Mononuclear cell (primary cell): ENCODE results near the gene AMZ2. TPM values are rescaled to one million over a fixed set of nuclear protein-coding genes. Genes with fewer than 3 reads are reported as not detected.
"Not testable (repeated sequence)": the region's sequence is repeated elsewhere in the genome, so short reads cannot be mapped to it uniquely, and the experiment has no call there.

ENCODE experiments used
- H3K27me3 ChIP-seq: 2 replicates; pipeline ENCODE4 v1.6.0; 2011; ENCODE audit warnings: low read length, control low read depth; ENCODE audit not compliant: insufficient read depth
- H3K4me1 ChIP-seq: 2 replicates; pipeline ENCODE4 v1.5.1; 2011; ENCODE audit warnings: mild to moderate bottlenecking, low read length, control low read depth; ENCODE audit not compliant: insufficient read depth
- H3K4me3 ChIP-seq: 2 replicates; pipeline ENCODE4 v1.5.1; 2011; ENCODE audit warnings: mild to moderate bottlenecking, low read length, moderate library complexity
- H3K9me3 ChIP-seq: 2 replicates; pipeline ENCODE4 v1.5.1; 2011; ENCODE audit warnings: low read depth, mild to moderate bottlenecking, control low read depth, low read length
- total RNA-seq: library from RNA; depleted of rRNA; stranded (reverse); fragments of >200 nt; gene quantifications from one replicate; pipeline ENCODE4 v1.2.3, GENCODE V29; 2012

AMZ2 gene
- total RNA-seq, 1 donor: 58.6 TPM

GRCh38 chr17:68256701-68257100, 8.9 kb downstream of the AMZ2 start:
- peaks cover 71% of the 10 kb centered on the region for H3K4me1 ChIP-seq
- not testable (repeated sequence) for H3K4me3 ChIP-seq, H3K9me3 ChIP-seq

GRCh38 chr17:68257934-68258333, 10.1 kb downstream of the AMZ2 start:
- Histone ChIP-seq H3K9me3 (no peaks in the 10 kb centered on the region), H3K4me3 (no peak overlapping the region), H3K4me1 (peaks cover 69% of the 10 kb centered on the region), H3K27me3 (no peaks in the 10 kb centered on the region)

More at GRCh38 chr17:68256701-68257100, 8.9 kb downstream of the AMZ2 start:
- H3K27me3 ChIP-seq: not testable (repeated sequence)

GRCh38 chr17:68258890-68259647, 11.2 kb downstream of the AMZ2 start:
- H3K27me3 ChIP-seq, H3K4me3 ChIP-seq, H3K9me3 ChIP-seq: not testable (repeated sequence)
- H3K4me1 ChIP-seq: peaks cover 64% of the 10 kb centered on the region

DNA sequence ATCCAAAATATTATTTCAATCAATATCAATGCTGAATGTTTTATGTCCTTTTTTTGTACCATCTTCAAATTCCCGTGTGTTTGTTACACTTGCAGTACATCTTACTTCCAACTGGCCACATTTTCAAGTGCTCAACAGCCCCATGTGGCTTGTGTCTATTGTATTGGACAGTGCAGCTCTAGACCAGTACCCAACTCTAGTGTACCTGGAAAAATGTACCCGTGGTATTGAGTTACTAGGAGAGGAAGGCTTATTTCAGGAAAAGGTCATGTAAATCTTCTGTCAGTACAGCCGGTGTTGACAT, 11.8 kb downstream of the AMZ2 start:
- peaks cover 60% of the 10 kb centered on the region for H3K4me1 ChIP-seq
- not testable (repeated sequence) for H3K9me3 ChIP-seq, H3K4me3 ChIP-seq, H3K27me3 ChIP-seq

DNA sequence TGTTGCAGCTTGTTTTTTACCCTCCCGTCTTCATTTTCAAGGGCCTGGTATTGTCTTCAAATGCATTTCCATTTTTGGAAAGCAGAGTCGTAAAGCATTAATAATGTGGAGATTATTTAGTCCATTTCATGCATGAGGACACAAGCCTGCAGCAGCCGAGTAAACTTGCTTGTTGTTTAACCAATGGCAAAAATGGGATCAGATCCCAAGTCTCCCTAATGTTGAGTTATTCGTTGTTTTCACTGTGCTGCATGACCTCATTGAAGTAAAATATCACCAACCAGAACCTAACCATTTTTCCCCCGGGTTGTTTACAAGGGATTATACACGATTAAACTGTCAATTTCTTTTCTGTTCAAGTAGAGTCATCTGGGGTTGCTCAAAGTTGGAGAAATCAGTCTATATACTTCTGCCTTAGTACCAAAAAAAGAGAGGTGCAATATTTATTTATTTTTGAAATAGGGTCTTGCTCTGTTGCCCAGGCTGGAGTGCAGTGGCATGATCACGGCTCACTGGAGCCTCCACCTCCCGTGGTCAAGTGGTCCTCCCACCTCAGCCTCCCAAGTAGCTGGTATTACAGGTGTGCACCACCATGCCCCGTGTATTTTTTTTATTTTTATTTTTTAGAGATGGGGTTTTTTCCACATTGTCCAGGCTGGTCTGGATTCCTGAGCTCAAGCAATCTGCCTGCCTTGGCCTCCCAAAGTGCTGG, 12.4 kb downstream of the AMZ2 start:
- Histone ChIP-seq H3K9me3 (no peaks in the 10 kb centered on the region), H3K4me3 (no peak overlapping the region), H3K27me3 (no peaks in the 10 kb centered on the region), H3K4me1 (peaks cover 56% of the 10 kb centered on the region)

DNA sequence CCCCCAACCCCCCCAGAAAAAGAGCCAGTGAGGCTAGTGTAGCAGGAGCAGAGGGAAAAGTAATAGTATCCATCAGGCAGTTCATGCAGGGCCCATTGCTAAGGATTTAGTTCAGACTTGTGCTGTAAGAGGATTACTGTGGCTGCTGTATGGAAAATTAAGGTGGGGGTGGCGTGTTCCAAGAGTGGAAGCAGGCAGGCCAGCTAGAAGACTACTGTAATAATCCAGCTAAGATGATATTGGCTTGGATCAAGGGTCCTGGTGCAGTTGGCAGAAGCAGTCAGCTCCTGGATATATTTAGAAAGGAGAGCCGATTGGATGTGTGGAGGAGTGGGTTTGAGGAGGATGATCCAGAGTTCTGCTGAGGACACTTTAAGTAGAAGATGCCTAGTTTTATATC, 14.6 kb downstream of the AMZ2 start:
- not testable (repeated sequence) for H3K4me3 ChIP-seq, H3K9me3 ChIP-seq, H3K27me3 ChIP-seq
- H3K4me1 ChIP-seq: peaks cover 36% of the 10 kb centered on the region

DNA sequence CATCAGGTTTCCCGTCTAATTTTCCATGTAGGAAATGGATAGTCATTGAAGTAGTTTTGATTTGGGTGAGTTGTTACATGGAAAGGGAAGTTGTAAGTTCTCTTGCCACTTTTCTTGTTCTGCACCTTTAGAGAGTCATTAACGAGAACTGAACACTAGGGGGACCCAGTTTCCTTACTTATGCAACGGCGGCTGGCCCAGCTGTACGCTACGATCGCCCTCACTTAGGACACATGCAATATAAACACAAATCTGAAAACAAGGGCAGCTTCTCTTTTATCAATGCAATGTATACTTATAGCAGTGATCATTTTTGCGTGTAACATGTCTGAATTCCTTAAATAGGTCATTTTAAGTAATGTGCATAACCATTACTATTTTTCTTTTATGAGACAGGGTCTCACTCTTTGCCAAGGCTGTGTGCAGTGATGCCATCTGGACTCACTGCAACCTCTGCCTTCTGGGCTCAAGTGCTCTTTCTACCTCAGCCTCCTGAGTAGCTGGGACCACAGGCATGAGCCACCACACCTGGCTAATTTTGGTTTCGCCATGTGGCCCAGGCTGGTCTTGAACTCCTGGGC, 15.3 kb downstream of the AMZ2 start:
- peaks cover 31% of the 10 kb centered on the region for H3K4me1 ChIP-seq
- not testable (repeated sequence) for H3K9me3 ChIP-seq, H3K27me3 ChIP-seq, H3K4me3 ChIP-seq

DNA sequence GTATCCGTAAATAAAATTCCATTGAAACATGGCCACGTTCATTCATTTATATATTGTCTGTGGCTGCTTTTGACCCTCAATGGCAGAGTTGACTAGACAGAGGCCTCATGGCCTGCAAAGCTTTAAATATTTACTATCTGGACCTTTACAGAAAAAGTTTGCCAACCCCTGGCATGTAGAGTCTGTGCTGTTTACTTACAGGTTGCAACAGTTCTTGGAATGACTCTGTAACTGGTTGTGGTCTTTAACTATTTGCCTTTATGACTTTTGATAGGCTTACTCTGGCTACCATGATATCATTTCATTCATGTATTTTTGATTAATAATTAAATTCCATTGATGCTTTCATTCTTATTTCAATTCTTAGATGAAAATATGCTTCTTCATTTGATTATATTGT, 18.0 kb downstream of the AMZ2 start:
- H3K4me3 ChIP-seq, H3K9me3 ChIP-seq, H3K27me3 ChIP-seq: not testable (repeated sequence)
- peaks cover 13% of the 10 kb centered on the region for H3K4me1 ChIP-seq

- Histone ChIP-seq H3K9me3 (no peaks in the 10 kb centered on the region), H3K4me1 (no peaks in the 10 kb centered on the region), H3K4me3 (no peak overlapping the region), H3K27me3 (no peaks in the 10 kb centered on the region)
These were observed 25.9 kb downstream of the AMZ2 start for GRCh38 chr17:68273722-68274121.

GRCh38 chr17:68276339-68276738, 28.5 kb downstream of the AMZ2 start:
- H3K9me3 ChIP-seq, H3K4me3 ChIP-seq, H3K4me1 ChIP-seq, H3K27me3 ChIP-seq: not testable (repeated sequence)

DNA sequence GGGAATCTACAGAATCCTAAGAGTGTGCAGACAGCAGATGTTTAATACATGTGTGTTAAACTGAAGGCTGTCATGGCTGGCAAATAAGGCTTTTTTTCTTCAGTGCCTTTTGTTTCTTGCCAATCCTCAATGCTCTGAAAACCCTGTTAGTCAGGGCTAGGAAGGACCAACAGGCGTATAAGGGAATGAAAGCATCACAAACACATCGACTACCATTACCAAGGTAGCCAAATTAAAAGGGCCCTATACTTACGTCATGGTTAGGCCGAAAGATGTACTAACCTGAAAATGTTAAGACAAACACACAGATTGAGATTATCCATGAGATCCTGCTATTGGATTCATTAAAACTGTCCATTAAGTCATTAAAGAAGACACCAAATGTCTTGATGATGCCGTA, 30.0 kb downstream of the AMZ2 start:
- H3K27me3 ChIP-seq: no peaks in the 10 kb centered on the region
- H3K9me3 ChIP-seq: no peaks in the 10 kb centered on the region
- H3K4me3 ChIP-seq: no peak overlapping the region
- H3K4me1 ChIP-seq: no peaks in the 10 kb centered on the region

DNA sequence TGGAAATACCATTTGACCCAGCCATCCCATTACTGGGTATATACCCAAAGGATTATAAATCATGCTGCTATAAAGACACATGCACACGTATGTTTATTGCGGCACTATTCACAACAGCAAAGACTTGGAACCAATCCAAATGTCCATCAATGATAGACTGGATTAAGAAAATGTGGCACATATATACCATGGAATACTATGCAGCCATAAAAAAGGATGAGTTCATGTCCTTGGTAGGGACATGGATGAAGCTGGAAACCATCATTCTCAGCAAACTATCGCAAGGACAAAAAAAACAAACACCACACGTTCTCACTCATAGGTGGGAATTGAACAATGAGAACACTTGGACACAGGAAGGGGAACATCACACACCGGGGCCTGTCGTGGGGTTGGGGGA, 34.1 kb downstream of the AMZ2 start:
- H3K4me3 ChIP-seq, H3K27me3 ChIP-seq, H3K4me1 ChIP-seq, H3K9me3 ChIP-seq: not testable (repeated sequence)

GRCh38 chr17:68288375-68288774, 40.5 kb downstream of the AMZ2 start:
- H3K4me1 ChIP-seq: peaks cover 55% of the 10 kb centered on the region
- no peak overlapping the region for H3K4me3 ChIP-seq
- no peaks in the 10 kb centered on the region for H3K27me3 ChIP-seq
- no peaks in the 10 kb centered on the region for H3K9me3 ChIP-seq

- Histone ChIP-seq H3K9me3 (no peaks in the 10 kb centered on the region), H3K27me3 (no peaks in the 10 kb centered on the region), H3K4me3 (peak overlapping the region; percentile 88), H3K4me1 (peaks cover 60% of the 10 kb centered on the region)
These were observed 41.0 kb downstream of the AMZ2 start for GRCh38 chr17:68288804-68289203.

DNA sequence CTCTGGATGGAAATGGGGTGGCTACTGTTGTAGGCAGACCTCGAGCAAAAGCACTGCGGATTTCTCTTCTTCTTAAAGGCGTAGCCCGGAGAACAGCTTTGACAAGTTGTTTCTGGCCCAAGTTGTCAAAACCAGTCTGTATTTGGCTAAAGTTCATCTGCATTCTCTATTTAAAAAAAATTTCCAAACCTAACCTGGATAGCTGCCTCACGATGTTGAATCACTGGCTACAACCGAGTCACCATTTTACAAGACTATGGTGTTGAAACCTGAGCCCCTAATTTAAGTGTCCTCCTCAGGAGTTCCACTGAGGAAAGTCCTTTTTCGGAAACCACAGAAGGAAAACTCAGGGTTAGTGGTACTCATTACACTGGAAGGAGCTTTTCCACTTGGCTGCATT, 41.6 kb downstream of the AMZ2 start:
- Histone ChIP-seq H3K9me3 (no peaks in the 10 kb centered on the region), H3K4me1 (peaks cover 66% of the 10 kb centered on the region), H3K27me3 (no peaks in the 10 kb centered on the region), H3K4me3 (peak overlapping the region; percentile 88)

- H3K4me1 ChIP-seq: peaks cover 71% of the 10 kb centered on the region
- peak overlapping the region; percentile 88 for H3K4me3 ChIP-seq
- no peaks in the 10 kb centered on the region for H3K27me3 ChIP-seq
- H3K9me3 ChIP-seq: no peaks in the 10 kb centered on the region
These were observed 42.1 kb downstream of the AMZ2 start for GRCh38 chr17:68289936-68290267.
